LoVo (cell line): ENCODE results near the gene RNF186.
A peak's percentile ranks its signal among the peaks of the same experiment; 100 is the strongest.
"Not testable (repeated sequence)": the region's sequence is repeated elsewhere in the genome, so short reads cannot be mapped to it uniquely, and the experiment has no call there.

Experiments used
- DNase-seq: peaks from one replicate; pipeline ENCODE4 v3.0.0-alpha.2; 2016; ENCODE audit warnings: low spot score

Gene RNF186

GRCh38 chr1:19793360-19794046 lies 21.6 kb downstream of the RNF186 start:
- DNase-seq: no peak

DNA sequence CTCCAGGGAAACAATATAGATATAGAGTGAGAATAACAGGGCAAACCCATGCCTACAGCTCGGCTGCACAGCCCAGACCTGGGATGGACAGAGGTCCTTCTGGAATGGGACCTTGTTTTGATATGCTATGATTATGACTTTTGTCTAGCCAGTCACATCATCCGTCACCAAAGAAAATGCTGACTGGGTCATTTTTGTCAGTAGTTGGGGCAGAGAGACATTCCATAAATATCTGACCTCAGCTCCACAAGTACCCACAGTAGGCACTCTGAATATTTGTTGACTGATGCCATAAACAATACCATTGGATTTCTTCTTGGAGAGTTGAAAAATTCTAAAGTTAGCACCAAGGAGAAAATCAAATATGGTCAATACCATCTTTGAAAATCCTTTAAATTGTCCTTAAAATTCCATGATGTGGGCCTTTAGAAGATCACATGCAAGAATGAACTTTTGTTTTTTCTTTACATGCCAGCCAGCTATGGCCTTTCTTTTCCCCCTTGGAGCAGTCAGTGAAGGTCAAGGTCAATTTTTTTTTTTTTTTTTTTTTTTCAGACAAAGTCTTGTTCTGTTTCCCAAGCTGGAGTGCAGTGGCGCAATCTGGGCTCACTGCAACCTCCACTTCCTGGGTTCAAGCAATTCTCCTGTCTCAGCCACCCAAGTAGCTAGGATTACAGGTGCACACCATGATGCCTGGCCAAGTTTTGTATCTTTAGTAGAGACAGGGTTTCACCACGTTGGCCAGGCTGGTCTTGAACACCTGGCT lies 22.7 kb downstream of the RNF186 start:
- DNase-seq: no peak

- not testable (repeated sequence) for DNase-seq
Measured at GRCh38 chr1:19790061-19790975, 24.8 kb downstream of the RNF186 start.

GRCh38 chr1:19786988-19787423 lies 28.1 kb downstream of the RNF186 start:
- DNase-seq: no peak

DNA sequence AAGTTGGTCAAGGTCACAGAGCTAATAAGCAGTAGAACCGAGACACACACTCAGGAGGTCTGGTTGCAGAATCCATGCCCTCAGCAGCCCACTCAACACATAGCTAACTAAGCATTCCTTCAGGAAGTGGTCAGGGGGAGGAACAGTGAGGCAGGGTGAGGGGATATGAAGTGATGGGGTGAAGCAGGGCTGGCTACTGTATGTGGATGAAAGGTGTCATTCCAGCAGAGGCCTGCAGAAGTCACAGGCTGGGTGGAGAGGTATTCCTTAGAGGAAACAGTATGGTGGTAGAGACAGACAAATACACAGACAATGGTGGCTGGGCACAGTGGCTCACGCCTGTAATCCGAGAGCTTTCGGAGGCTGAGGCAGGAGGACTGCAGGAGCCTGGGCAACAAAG lies 29.4 kb downstream of the RNF186 start:
- no peak for DNase-seq

DNA sequence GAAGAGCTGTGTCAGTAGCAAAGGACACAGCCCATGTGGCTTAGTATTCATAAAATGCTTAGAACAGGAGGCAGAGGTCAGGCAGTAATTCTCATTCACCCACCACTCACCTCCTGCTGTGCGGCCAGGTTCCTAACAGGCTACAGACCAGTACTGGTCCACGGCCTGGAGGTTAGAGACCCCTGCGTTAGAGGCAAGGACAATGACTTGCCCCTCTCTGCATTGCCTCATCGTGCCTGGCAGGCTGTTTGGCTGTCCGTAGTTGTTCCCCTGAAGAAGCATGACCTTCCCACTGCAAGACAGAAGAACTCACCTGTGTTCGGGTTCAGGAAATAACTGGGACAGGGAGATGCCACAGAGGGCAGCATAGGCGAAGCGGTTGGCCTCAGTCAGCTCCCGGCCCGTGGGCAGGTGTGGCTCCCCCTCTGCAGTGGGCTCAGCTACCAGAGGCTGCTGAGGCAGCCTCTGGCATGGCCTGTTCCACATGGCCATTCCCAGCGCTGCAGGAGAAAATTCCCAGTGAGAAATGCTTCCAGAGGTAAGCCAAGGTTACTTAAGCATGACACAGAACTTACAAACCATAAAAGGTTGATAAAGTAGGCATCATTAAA lies 34.7 kb downstream of the RNF186 start:
- DNase-seq: no peak

- DNase-seq: no peak
Measured at GRCh38 chr1:19776933-19777332, 38.1 kb downstream of the RNF186 start.

DNA sequence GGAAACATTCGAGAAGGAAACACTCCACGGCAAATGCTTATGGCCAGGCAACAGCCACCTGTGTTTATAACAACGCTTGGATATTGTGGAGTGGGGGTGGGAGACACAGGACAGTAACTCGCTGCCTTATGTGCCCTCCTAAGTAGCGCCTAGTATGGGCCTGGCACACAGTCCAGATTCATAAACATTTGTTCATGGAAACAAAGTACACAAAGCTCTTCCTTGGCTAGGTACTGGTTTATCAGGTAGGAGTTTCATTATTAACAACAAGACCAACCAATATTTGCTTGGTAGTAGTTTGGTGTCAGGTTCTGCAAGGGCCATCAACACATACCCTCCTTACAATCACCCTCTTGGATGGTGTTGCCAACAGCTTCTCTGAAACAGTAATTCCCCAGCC lies 38.8 kb downstream of the RNF186 start:
- no peak for DNase-seq

- DNase-seq: no peak
Measured at GRCh38 chr1:19775831-19776230, 39.3 kb downstream of the RNF186 start.

DNA sequence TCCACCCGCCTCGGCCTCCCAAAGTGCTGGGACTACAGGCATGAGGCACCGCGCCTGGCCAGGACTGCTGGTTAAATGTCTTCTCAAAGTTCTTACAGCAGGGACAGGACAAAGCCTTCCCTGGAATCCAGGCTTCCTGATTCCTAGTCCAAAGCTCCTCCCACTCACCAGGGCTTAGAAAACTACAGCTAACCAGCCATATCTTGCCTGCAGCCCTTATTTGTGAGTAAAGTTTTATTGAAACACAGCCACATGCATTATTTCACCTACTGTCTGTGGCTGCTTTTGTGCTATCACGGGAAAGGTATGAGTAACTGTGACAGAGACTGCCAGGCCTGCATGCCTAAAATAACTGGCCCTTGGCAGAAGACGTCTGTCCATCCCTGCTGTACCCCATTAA lies 39.8 kb downstream of the RNF186 start:
- no peak for DNase-seq

DNA sequence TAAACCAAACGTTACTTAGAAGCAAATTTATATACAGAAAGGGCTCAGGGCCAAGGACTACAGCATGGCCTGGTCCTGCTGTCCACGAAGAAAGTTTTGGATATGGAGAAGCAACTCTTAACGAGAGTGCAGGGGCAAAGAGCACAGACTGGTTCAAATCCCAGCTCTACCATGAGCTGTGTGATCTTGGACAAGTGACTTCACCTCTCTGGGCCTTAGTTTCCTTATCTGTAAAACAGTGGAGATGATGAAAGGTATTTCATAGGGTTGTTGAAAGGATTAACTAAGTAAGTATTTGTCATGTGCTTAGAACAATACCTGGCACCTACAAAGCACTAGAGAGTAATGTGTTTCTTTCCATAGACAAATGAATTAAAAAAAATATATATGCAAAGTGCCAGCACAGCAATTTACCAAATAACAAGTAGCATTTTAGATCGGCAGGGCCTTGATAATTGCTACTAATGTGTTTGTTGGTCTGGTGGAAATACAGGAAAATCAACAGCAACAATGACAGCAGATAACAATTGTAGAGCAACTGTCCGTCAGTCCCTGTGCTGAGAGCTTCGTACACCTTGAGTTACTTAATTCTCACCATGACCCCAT lies 40.8 kb downstream of the RNF186 start:
- DNase-seq: no peak

DNA sequence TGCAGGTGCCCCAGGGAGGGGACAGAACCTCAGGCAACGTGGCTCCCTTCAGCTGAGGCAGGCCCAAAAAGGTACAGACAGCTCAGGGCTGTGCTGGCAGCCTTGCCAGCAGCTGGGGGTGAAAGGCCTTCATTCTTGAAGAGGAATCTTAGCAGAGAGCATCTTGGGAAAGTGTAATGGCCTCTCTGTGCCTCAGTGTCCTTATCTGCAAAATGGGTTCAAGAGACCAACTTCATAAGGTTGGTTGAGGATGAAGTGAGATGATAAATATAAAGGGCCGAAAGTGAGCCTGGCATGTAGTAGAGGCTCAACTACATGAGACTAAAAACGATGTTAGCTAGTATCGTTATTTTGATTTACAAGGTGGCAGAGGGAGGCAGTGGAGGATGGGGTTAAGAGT lies 41.6 kb downstream of the RNF186 start:
- no peak for DNase-seq

DNA sequence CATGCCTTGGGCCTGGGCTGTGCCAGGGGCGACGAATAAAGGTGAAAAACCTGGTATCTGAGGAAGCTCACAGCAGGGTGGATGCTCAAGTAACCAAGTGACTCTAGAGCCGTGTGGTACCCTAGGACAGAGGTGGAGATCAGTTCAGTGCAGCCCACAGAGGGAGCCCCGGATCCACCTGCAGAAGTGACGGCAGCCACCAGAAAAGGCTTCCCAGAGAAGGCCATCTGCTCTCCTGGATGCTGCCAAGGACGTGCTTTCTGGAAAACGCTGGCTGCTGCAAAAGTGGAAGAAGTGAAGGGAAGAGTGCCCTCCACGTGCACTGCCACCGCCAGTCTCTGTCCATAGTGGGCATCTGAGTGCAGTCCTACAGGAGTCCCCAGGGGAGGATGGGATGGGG lies 43.0 kb downstream of the RNF186 start:
- no peak for DNase-seq

- no peak for DNase-seq
Measured at GRCh38 chr1:19771350-19771749, 43.7 kb downstream of the RNF186 start.

- DNase-seq: no peak
Measured at GRCh38 chr1:19770436-19771190, 44.5 kb downstream of the RNF186 start.

DNA sequence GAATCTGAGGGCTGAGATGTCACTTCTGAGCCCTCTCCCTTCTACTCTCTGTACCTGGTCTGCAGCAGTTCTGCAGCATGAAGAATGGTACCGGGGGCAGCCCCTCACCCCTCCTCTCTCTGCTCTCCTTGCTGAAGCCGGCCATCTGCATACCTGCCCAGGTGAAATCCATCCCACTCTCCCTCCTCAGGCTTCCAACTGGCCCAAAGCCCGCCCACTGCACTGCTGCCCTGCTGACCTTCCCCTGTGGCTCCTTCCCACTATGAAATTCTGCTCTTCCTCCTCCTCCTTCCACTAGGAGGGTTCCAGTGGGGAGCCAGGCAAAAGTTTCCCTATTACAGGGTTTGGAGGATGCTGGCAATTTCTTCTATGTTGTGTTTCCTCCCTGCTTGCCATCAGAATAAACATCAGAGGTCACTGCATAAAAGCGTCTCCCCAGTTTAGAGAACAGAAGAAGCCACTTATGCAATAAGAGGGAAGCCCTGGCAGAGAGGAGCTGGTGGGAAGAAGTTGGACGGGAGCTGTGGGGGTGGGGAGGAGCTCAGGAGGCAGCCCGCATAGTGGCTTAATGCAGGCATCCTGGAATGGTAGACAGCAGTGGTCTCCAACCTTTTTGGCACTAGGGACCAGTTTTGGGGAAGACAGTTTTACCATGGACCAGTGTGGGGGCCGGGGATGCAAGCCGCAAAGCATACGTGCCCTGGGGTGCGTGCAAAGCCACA lies 45.7 kb downstream of the RNF186 start:
- no peak for DNase-seq

DNA sequence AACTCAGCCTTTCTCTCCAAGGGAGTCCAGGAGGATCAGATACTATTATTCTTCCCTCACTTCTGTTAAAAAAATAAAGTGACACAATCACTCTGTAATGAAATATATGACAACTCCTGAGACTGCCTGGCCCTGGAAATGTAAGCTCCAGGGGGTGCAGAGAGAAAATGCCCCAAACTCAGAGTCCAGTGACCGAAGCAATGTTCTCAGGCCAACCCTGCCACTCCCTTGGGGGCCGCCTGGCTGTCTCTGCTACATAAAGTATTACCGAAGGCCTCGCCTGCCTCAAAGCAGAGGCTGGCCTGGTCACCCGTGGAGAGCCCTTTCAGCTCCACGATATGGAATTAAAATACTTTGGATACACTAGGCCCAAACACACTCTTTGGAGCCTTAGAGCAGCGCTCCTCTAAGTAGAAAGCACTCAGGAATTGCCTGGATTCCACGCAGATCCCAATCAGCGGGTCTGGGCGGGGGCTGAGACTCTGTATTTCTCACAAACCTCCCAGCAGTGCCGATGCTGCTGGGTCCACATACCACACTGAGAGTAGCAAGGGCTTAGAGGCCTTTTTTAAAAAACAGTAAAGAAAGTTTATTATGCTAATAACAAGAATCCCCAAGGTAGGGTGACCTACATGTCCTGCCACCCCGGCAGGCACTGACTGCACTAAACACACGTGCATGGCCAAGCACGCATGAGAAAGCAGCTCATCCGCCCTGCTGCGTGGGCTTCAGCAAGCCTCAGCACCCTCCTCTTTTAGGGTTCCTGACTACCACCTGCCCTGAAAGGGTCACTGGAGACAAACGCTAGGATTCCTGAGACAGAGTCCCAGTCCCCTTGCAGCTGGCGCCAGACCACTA lies 46.5 kb downstream of the RNF186 start:
- DNase-seq: no peak

DNA sequence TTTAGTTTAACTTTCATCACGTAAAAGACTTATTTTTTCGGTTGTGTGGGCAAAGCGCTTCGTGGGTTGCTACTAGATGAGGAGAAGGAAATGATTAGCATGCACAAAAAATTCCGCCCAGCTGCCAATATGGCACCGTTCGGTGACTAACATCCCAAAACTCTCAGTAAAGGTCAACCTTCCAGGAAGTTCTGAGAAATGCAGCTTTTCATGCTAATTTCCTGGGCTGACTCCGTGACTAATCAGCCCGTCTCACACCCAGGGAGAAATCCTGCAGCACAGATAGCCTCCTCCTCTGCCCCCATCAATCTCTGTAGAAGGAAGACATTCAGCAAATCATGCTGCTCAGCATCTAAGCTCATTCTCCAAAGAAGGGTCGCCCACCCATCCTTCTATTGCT lies 49.5 kb downstream of the RNF186 start:
- peak; percentile 24 for DNase-seq

- DNase-seq: no peak
Measured at GRCh38 chr1:19764848-19765247, 50.2 kb downstream of the RNF186 start.
